PC-9 (cell line): ENCODE measurements around the gene SYNJ2BP.
"Not testable (repeated sequence)": the region's sequence is repeated elsewhere in the genome, so short reads cannot be mapped to it uniquely, and the experiment has no call there.

ENCODE experiments used
- CTCF ChIP-seq: fragments of 200-600 bp; sonication (generic); conservative IDR thresholded peaks from 2 replicates; pipeline ENCODE4 v1.6.1; 2017; ENCODE audit warnings: mixed run types, antibody characterized with exemption, mild to moderate bottlenecking, moderate library complexity
- EZH2 ChIP-seq: fragments of 200-600 bp; sonication (generic); IDR thresholded peaks from 2 replicates; pipeline ENCODE4 v1.8.0; 2017; ENCODE audit warnings: antibody characterized with exemption, low read depth

GRCh38 chr14:70419270-70419931 is 2.5 kb upstream of the SYNJ2BP start:
- TF ChIP-seq CTCF, EZH2: not testable (repeated sequence)
